ENCODE results near the gene TRAPPC2B. TPM values are rescaled to one million over a fixed set of nuclear protein-coding genes. Genes with fewer than 3 reads are reported as not detected.

The TRAPPC2B gene
- total RNA-seq (9.8 and 13.4 TPM in 2 replicates), polyA plus RNA-seq (14.0 and 16.5 TPM in 2 replicates), polyA minus RNA-seq (ENCODE audit: low replicate concordance) (3.7 and 7.0 TPM in 2 replicates)
- polyA plus RNA-seq (2012) = 15.5 and 17.8 TPM in 2 replicates

GRCh38 chr19:57362997-57363687 is at the start of gene TRAPPC2B, which contains the start of gene ZNF547:
TRAPPC2B (plus strand) TSS chr19:57363551; CDS start chr19:57364834, 1,283 bp downstream.
ZNF547 (plus strand) TSS chr19:57363551; CDS start chr19:57368556, 5,005 bp downstream.
- no peaks in the 10 kb centered on the region for H3K36me3 ChIP-seq (ENCODE audit: control insufficient read depth, insufficient read depth, low read length)
- no peaks in the 10 kb centered on the region for H3K27me3 ChIP-seq (ENCODE audit: control insufficient read depth, insufficient read depth, low read length)
- H4K20me1 ChIP-seq (ENCODE audit: control insufficient read depth, extremely low read depth, insufficient read depth, low read length) = no peaks in the 10 kb centered on the region
- peak within 1 kb of the TSS; percentile 84 for H3K9ac ChIP-seq (ENCODE audit: insufficient read depth, low read length)
- peak within 1 kb of the TSS; percentile 100 for H2AFZ ChIP-seq (ENCODE audit: low read length)
- no peak for TF ChIP-seq EZH2 (IDR thresholded peaks at IDR 0.05; ENCODE audit: low read length, missing control alignments)
- no peak for TF ChIP-seq CTCF (conservative IDR thresholded peaks at IDR 0.05 in 1 of 2, IDR thresholded peaks at IDR 0.05 in 1 of 2; ENCODE audit: low read depth in 1 of 2, low read length in 2 of 2)
- peak; percentile 100 for DNase-seq (ENCODE audit: low read depth in 2 of 2)
- H3K4me3 ChIP-seq (replicated peaks in 1 of 4; ENCODE audit: control extremely low read depth in 1 of 4, insufficient read depth in 1 of 4, low read depth in 3 of 4, low read length in 4 of 4) = peak within 1 kb of the TSS; percentile 67 to 93 (median 88)
- peak within 1 kb of the TSS; percentile 94 for H3K4me2 ChIP-seq (ENCODE audit: extremely low read depth, insufficient read depth, low read length)
- peak within 1 kb of the TSS; percentile 88 for H3K27ac ChIP-seq (ENCODE audit: insufficient read depth, low read length)
- peaks cover 12% of the 10 kb centered on the region for H3K79me2 ChIP-seq (ENCODE audit: control insufficient read depth, insufficient read depth, low read length)
- H3K9me3 ChIP-seq (ENCODE audit: control insufficient read depth, insufficient read depth, low read depth, low read length) = no peaks in the 10 kb centered on the region
- H3K4me1 ChIP-seq (ENCODE audit: control insufficient read depth, extremely low read depth, insufficient read depth, low read length) = peaks cover 3% of the 10 kb centered on the region

GRCh38 chr19:57314146-57314545 is 49.2 kb upstream of the TRAPPC2B start:
- H3K4me3 ChIP-seq (replicated peaks in 1 of 4; ENCODE audit: control extremely low read depth in 1 of 4, insufficient read depth in 1 of 4, low read depth in 3 of 4, low read length in 4 of 4) = no peak overlapping the region
- H3K4me2 ChIP-seq (ENCODE audit: extremely low read depth, insufficient read depth, low read length) = no peak overlapping the region
- no peak overlapping the region for H3K9ac ChIP-seq (ENCODE audit: insufficient read depth, low read length)
- H3K27me3 ChIP-seq (ENCODE audit: control insufficient read depth, insufficient read depth, low read length) = peaks cover 6% of the 10 kb centered on the region
- no peak overlapping the region for H2AFZ ChIP-seq (ENCODE audit: low read length)
- no peak for TF ChIP-seq CTCF (conservative IDR thresholded peaks at IDR 0.05 in 1 of 2, IDR thresholded peaks at IDR 0.05 in 1 of 2; ENCODE audit: low read depth in 1 of 2, low read length in 2 of 2)
- no peaks in the 10 kb centered on the region for H3K4me1 ChIP-seq (ENCODE audit: control insufficient read depth, extremely low read depth, insufficient read depth, low read length)
- no peaks in the 10 kb centered on the region for H4K20me1 ChIP-seq (ENCODE audit: control insufficient read depth, extremely low read depth, insufficient read depth, low read length)
- no peaks in the 10 kb centered on the region for H3K36me3 ChIP-seq (ENCODE audit: control insufficient read depth, insufficient read depth, low read length)
- no peaks in the 10 kb centered on the region for H3K9me3 ChIP-seq (ENCODE audit: control insufficient read depth, insufficient read depth, low read depth, low read length)
- H3K27ac ChIP-seq (ENCODE audit: insufficient read depth, low read length) = no peak overlapping the region
- no peak for DNase-seq (ENCODE audit: low read depth in 2 of 2)
- H3K79me2 ChIP-seq (ENCODE audit: control insufficient read depth, insufficient read depth, low read length) = no peaks in the 10 kb centered on the region

GRCh38 chr19:57317503-57317902 is 45.8 kb upstream of the TRAPPC2B start:
- H3K4me3 ChIP-seq (replicated peaks in 1 of 4; ENCODE audit: control extremely low read depth in 1 of 4, insufficient read depth in 1 of 4, low read depth in 3 of 4, low read length in 4 of 4) = peak overlapping the region in 1 of 4 experiments; percentile 42
- no peaks in the 10 kb centered on the region for H3K9me3 ChIP-seq (ENCODE audit: control insufficient read depth, insufficient read depth, low read depth, low read length)
- H3K79me2 ChIP-seq (ENCODE audit: control insufficient read depth, insufficient read depth, low read length) = peaks cover 20% of the 10 kb centered on the region
- H2AFZ ChIP-seq (ENCODE audit: low read length) = peak overlapping the region; percentile 39
- no peaks in the 10 kb centered on the region for H4K20me1 ChIP-seq (ENCODE audit: control insufficient read depth, extremely low read depth, insufficient read depth, low read length)
- H3K4me1 ChIP-seq (ENCODE audit: control insufficient read depth, extremely low read depth, insufficient read depth, low read length) = no peaks in the 10 kb centered on the region
- no peaks in the 10 kb centered on the region for H3K36me3 ChIP-seq (ENCODE audit: control insufficient read depth, insufficient read depth, low read length)
- H3K4me2 ChIP-seq (ENCODE audit: extremely low read depth, insufficient read depth, low read length) = peak overlapping the region; percentile 54
- no peak overlapping the region for H3K27ac ChIP-seq (ENCODE audit: insufficient read depth, low read length)
- no peak overlapping the region for H3K9ac ChIP-seq (ENCODE audit: insufficient read depth, low read length)
- H3K27me3 ChIP-seq (ENCODE audit: control insufficient read depth, insufficient read depth, low read length) = peaks cover 6% of the 10 kb centered on the region
- DNase-seq (ENCODE audit: low read depth in 2 of 2) = no peak
- TF ChIP-seq CTCF (conservative IDR thresholded peaks at IDR 0.05 in 1 of 2, IDR thresholded peaks at IDR 0.05 in 1 of 2; ENCODE audit: low read depth in 1 of 2, low read length in 2 of 2) = no peak
- TF ChIP-seq EZH2 (IDR thresholded peaks at IDR 0.05; ENCODE audit: low read length, missing control alignments) = peak; percentile 36

Measured in fibroblast of lung (primary cell).